Left kidney (tissue), 2 donors: Measurements from ENCODE around the gene MSTO1. TPM values are rescaled to one million over a fixed set of nuclear protein-coding genes. Genes with fewer than 3 reads are reported as not detected.
"Not testable (repeated sequence)": the region's sequence is repeated elsewhere in the genome, so short reads cannot be mapped to it uniquely, and the experiment has no call there.

Experiments
- DNase-seq: peaks from one replicate; pipeline ENCODE4 v3.0.0-alpha.2; 2013
- polyA plus RNA-seq: library from polyadenylated mRNA; unstranded; fragments of 120-200 nt; gene quantifications from one replicate; pipeline ENCODE4 v1.2.1, GENCODE V29; 2013; ENCODE audit not compliant: insufficient read length

MSTO1 gene
- polyA plus RNA-seq, 1 donor, result 70.0 TPM

GRCh38 chr1:155610257-155610647 lies 234 bp downstream of the MSTO1 start:
- DNase-seq, result not testable (repeated sequence)

GRCh38 chr1:155613226-155613625 lies 3.2 kb downstream of the MSTO1 start:
- not testable (repeated sequence) for DNase-seq

DNA sequence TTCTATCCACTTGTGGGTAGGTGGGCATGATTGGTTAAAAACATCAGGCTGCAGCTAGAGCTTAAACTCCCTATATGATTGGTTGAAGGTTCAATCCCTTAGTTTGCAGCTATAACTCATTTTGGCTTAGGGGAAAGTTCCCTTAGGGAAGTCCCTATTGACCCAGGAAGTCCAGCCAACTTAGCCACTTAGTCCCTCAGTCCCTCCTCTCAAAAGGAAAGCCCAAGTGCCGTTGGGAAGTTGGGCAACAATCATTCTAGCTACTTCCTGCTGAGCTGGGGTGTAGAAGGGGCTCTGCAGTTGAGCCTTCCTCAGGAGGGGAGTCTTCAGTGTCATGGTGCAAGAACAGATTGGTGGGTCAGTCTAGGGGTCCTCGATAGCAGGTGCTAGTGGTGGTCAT lies 12.2 kb downstream of the MSTO1 start:
- no peak for DNase-seq

GRCh38 chr1:155623357-155623756 lies 13.3 kb downstream of the MSTO1 start:
- DNase-seq, result no peak

DNA sequence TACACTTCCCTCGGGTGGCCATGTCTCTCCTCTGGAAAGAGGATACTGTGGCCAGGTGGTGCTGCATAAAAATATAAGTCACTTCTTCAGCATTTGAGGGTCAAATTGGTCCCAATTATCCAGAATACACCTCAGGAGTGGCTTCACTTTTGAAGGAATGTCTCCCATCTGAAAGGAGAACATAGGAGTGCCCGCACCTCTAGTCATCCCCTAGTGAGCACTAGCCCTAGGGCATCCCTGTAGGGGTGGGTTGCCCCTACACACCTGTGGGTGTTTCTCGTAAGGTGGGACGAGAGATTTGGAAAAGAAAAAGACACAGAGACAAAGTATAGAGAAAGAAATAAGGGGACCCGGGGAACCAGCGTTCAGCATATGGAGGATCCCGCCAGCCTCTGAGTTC lies 16.4 kb downstream of the MSTO1 start:
- DNase-seq, result not testable (repeated sequence)

DNA sequence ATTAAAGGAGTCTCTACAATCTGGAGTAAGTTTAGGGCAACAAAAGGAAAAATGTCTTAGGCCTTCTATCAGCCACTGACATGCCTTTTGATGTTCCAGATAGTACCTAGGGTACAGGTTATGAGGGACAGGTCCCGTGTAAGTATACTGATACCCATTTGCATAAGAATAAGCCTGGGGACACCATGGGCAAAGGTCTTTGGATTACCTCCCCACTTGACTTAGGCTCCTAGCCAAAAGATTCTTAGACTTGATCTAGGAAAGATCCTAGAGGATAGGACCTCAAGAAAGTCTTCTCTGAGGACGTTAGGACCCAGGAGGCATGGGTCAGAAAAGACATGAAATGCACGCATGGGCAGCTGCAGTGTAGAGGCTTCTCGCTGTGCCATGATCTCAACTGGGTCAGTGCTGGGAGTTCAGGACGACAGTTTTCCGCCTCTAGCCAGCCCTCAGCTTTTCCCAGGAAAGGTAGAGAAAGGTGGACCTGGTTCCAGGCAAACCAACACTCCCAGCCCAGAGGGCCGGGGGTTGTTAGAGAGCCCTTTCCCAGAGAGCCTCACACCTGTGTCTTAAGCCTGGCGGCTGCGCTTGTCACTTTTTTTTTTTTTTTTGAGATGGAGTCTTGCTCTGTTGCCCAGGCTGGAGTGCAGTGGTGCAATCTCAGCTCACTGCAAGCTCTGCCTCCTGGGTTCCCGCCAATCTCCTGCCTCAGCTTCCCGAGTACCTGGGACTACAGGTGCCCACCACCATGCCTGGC lies 26.6 kb downstream of the MSTO1 start:
- DNase-seq, result no peak

- no peak for DNase-seq
Measured at GRCh38 chr1:155640367-155640766, 30.3 kb downstream of the MSTO1 start.

DNA sequence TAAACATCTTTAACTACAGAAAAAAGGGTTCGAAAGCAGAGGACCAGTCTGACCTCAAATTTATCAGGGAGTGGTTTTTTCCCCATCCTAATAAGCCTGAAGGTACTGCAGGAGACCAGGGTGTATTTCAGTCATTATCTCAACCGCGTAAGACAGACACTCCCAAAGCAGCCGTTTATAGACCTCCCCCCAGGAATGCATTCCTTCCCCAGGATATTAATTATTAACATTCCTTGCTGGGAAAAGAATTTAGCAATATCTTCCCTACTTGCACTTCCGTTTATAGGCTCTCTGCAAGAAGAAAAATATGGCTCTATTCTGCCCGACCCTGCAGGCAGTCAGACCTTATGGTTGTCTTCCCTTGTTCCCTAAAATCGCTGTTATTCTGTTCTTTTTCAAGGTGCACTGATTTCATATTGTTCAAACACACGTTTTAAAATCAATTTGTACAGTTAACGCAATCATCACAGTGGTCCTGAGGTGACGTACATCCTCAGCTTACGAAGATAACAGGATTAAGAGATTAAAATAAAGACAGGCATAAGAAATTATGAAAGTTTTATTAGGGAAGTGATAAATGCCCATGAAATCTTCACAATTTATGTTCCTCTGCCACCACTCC lies 32.7 kb downstream of the MSTO1 start:
- DNase-seq, result not testable (repeated sequence)

- no peak for DNase-seq
Measured at GRCh38 chr1:155643230-155643629, 33.2 kb downstream of the MSTO1 start.

- DNase-seq, result no peak
Measured at GRCh38 chr1:155645034-155645598, 35.1 kb downstream of the MSTO1 start.

DNA sequence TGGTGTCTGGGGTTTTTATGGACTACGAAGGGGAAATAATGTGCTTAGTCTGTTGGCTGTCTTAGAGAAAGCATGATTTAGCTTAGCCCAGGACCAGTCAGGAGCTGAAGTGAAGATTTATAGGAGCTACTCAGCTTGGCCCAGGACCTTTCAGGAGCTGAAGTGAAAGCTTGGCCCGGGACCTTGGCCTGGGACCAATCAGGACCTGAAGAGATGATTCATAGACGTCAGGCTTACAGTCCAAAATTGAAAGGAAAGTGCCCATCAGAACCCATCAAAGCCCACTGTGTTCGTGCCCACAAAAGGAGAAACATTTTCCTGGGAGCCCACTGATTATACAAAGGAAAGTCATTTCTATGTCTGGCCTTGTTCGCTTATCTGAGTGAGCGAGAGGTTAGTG lies 35.6 kb downstream of the MSTO1 start:
- DNase-seq, result no peak

- DNase-seq, result no peak
Measured at GRCh38 chr1:155646307-155646706, 36.3 kb downstream of the MSTO1 start.

DNA sequence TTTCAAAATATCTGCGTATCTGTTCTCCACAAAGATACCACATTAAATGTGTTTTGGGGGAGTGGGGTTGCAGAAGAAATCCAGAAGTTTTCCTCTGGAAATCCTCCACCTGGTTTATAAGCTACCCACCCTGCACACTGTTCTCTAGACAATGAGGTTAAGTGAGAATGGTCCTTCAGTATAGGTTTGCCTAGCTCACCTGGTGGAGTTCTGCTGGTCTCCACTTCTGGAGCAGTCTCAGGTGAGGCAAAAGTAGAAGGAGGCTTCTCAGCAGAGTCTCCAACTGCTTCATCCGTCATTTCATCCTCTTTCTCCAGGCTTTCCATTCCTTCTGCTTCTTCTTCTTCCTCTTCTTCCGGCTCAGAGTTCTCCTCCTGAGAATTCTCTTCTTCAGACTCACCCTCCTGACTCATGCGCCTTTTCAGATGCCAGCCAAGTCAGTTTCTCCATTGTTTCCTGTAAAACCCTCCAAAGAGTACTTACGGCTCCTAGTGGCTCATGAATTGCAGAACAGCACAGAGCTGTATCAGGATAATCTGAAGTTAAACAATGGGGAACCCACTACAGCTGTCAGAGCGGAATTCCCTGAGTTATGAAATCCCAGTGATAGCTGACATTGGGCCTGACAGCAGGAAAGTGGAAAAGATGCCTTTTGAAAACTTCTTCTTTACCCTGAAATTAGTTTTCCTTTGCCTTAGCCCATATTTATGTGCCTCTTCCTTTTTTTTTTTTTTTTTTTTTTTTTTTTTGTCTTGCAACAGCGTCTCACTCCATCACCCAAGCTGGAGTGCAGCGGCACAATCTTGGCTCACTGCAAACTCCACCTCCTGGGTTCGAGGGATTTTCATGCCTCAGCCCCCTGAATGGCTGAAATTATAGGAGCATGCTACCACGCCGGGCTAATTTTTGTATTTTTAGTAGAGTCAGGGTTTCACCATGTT lies 38.5 kb downstream of the MSTO1 start:
- no peak for DNase-seq

DNA sequence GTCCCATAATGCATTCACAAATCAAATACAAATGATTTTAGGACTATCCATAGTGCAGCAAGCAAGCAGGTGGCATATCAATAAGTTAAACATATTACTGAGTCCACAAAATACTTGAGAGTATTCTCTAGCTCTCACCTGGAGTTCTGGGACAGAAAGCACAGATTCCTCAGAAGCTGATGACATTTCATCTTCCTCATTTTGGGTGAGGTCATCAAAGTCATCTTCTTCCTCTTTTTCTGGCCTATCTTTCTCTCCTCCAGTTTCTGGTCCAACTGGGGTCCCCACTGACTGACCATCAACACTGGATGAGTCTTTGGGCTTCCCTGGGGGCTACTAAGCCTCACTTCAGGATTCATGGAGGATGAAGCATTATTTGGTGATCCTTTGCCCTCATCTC lies 39.7 kb downstream of the MSTO1 start:
- DNase-seq, result no peak

GRCh38 chr1:155650231-155650757 lies 40.3 kb downstream of the MSTO1 start:
- DNase-seq, result no peak

GRCh38 chr1:155651861-155652661 lies 42.0 kb downstream of the MSTO1 start:
- DNase-seq, result no peak

- DNase-seq, result no peak
Measured at GRCh38 chr1:155652951-155653350, 42.9 kb downstream of the MSTO1 start.

DNA sequence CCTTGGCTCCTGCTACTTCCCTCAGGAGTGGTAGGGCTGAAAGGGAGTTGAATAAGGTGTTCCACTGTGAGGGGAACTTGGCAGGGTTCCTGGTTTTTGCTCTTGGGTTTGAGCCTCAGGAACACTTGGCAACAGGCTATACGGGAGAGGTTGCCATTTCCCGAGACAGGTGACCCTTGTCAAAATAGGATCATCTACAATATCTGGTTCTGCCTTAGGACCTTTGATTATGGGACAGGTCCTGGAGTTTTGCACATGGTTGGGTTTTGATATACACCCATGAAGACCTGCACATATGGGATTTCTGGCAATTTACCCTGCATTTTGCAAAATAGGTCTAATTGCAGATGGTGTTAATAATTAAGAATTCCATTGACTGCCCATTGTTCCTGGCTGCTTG lies 47.4 kb downstream of the MSTO1 start:
- no peak for DNase-seq

- not testable (repeated sequence) for DNase-seq
Measured at GRCh38 chr1:155661239-155661638, 51.2 kb downstream of the MSTO1 start.
